ENCODE measurements around the gene ACBD6.

The ACBD6 gene

DNA sequence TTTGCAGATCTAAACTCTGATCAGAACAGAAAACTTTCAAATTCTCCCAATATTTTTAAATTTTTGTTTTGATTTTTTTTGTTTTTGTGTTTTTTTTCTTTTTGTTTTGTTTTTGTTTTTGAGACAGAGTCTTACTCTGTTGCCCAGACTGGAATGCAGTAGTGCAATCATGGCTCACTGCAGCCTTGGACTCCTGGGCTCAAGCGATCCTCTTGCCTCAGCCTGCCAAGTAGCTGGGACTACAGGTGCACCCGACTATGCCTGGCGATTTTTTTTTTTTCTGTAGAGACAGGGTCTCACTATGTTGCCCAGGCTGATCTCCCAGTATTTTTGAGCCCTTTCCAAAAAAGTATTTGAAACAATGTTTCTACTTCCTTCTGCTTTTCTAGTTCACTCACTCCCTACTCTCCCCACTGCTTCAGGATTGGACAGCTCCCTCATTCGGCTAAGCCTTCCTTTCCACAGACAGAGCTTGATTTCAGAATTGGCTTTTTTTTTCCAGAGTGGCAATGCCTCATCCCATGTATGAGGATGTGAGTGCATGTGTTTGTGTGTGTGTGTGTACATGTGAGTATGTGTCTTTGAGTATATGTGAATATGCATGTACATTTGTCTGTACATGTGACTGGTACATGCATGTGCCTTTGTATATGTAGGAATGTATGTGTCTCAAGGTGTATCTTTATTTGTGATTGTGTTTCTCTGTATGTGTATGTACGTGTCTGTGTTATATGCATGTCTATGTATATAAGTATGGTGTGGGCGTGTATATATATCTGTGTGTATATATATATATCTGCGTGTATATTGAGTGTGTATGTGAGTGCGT is 260.4 kb downstream of the ACBD6 start:
- DNase-seq (ENCODE audit: low read depth in 2 of 2): no peak

DNA sequence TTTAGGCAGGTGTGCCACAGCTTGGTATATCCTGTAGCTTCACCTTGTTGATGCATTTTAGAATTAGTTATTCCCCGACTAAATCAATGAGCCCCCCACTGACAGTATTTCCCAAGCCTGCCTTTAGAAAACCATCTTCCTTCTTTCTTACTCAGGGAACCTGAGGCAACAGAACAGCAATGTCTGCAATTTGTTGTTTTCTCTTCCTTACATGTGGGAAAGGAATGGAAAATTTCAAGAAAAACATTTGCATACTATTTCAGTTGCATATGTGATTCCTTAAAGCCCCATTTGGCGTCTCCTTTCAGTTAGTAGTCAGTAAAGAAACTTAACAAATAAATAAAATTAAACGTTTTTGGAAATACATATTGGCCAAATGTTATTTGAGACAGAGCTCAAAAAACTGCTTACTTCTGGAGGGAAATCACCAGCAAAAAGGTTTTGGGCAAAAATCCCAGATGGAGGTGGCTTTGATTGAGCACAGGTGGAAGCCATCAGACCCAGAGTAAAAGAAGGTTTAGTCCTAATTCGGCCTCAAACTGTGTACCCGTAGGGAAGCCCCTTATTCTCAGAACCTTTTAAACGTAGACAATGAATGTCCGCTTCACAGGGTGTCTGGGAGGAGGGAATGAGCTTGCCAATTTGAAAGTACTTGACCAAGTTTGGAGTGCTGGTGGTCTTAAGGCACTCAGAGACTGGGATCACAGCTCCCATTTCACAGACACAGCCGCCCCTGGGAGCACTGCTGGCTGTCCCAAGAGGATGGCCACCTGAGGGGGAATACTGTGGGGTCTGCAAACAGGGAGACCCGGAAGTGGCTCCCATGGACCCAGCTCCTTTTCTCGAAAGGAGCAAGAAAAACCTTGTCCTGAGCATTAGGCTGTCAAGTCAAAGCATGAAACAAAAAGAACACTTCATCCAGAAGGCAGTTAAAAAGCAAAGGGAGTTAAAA is 263.0 kb downstream of the ACBD6 start:
- DNase-seq (ENCODE audit: low read depth in 2 of 2): no peak

GRCh38 chr1:180238675-180239074 is 263.7 kb downstream of the ACBD6 start:
- no peak for DNase-seq (ENCODE audit: low read depth in 2 of 2)

Measured in stimulated activated CD8-positive, alpha-beta memory T cell treated with anti-CD3 and anti-CD28 coated beads, Interleukin-7, amount 100 ng/mL, for 1 hour (primary cell).